NCI-H128 (cell line): ENCODE results near the gene PPP1R1C.

ENCODE experiments used
- DNase-seq: peaks from one replicate; lab custom pipeline; 2025; ENCODE audit not compliant: unreplicated experiment; lab: John Stamatoyannopoulos, UW

Gene PPP1R1C

GRCh38 chr2:182062329-182062972 is 76.8 kb downstream of the PPP1R1C start:
- no peak for DNase-seq

DNA sequence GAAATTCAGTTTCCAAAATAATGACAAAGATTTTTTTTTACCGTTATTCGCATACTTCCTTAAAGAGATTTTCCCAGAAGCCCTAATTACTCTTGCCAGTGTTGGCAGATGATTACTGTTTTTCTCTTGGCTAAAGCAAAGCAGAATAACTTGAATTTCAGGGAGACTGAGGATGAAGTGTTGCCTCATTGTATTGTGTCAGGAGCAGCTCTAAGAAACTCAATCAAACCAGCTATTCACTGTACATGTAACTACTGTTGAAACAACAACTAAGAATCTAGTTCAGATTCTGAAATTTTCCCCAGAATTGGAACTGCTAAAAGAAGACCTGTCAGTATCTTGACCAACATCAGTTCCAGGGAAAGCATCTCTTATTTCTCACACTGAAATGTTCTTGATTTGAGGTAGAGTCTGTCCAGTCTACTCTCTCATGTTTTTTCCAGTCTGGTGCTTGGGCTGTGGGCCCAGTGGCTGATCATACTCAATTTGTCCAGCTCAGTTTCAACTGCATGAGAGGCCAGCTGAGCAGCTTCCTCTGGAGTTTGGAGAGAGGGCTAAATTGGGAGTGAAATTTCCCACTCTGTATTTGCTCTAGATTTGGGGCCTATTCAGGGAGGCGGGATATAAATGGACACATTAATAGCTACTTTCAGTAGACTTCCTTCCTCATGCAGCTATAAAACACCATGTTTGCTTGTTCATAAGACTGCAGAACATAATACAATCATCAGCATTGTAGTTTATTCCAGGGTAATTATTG is 78.5 kb downstream of the PPP1R1C start:
- DNase-seq, result no peak

GRCh38 chr2:182066400-182067087 is 80.9 kb downstream of the PPP1R1C start:
- no peak for DNase-seq

GRCh38 chr2:182067393-182067792 is 81.7 kb downstream of the PPP1R1C start:
- no peak for DNase-seq

DNA sequence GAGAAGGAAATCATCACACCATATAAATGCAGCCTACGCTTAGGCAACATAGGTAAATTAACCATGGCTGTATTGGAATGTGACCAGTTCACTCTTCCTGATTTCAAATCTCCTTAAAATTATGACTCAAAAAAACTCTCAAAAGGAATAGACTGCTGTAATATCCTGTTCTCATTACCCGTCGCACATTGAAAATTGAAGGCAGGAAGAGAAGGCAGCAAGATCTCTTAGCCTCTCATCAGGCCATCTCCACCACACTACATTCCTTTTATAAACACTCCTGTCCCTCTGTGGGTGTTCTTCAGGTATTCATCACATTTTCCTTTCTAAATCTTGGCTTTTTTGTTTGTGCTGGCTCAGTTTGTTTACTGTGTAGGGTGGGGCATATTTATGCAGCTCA is 83.2 kb downstream of the PPP1R1C start:
- no peak for DNase-seq

DNA sequence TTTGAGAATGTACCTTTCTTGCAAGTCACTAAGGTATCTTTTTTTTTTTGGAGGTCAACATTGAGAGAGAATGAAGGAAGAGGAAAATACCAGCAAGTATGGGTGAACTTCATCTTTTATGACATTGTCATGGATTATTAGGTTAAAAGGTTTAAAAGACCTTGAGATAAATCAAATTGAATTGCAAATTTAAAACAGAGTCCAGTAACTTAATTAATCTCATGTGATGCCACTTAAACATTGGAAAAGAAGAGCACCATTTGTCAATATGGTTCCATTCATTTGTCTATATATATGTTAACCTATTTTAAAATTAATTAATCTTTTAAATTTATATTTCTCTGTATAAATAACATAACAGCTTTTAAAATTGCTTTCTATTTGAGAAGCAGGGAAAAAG is 83.8 kb downstream of the PPP1R1C start:
- DNase-seq, result no peak

DNA sequence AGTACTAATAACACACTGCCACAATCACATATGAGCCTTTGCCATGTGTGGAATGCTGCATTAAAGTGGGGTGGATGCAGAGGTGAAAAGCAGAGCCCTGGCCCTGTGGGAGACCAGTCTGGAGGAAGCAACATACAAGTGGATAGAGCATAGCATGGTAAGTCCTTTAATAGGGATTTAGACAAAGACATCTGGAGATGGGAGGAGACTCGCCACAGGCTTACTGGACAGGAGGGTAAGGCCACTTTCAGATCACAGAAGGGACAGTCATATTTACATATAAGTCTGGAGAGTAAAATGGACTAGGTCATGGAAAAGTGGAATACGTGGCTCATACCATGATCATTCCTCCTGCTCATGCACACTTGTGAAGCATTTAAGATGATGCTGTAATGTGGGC is 84.3 kb downstream of the PPP1R1C start:
- no peak for DNase-seq

DNA sequence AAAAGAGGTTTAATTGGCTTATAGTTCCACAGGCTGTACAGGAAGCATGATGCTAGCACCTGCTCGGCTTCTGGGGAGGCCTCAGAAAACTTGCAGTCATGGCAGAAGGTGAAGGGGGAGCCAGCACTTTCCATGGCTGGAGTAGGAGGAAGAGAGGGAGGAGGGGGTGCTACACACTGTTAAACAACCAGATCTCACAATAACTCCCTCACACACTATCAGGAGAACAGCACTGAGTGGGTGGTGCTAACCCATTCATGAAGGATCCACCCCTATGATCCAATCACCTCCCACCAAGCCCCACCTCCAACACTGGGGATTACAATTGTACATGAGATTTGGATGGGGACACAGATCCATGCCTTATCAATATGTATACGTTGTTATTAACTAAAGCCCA is 85.1 kb downstream of the PPP1R1C start:
- DNase-seq, result no peak

GRCh38 chr2:182072861-182073260 is 87.2 kb downstream of the PPP1R1C start:
- no peak for DNase-seq

DNA sequence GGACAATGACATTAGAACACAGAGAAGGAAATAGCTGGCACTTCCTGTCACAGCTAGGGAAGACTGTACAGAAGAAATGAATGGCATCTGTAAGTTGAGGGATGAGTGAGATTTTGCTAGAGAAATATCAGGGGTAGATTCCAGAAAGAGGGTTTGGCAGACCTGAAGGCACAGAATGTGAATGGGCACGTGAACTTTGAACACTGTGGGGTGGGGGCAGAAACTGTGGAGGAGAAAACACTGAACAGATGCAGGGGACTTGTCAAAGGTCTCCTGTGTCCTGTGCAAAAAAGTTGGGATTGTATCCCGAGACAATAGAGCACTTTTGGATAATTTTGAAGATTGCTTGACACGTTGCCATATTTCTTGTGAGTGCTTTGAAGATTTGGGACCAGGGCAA is 88.0 kb downstream of the PPP1R1C start:
- DNase-seq, result no peak

- no peak for DNase-seq
Observed at GRCh38 chr2:182077023-182077422, 91.4 kb downstream of the PPP1R1C start.

DNA sequence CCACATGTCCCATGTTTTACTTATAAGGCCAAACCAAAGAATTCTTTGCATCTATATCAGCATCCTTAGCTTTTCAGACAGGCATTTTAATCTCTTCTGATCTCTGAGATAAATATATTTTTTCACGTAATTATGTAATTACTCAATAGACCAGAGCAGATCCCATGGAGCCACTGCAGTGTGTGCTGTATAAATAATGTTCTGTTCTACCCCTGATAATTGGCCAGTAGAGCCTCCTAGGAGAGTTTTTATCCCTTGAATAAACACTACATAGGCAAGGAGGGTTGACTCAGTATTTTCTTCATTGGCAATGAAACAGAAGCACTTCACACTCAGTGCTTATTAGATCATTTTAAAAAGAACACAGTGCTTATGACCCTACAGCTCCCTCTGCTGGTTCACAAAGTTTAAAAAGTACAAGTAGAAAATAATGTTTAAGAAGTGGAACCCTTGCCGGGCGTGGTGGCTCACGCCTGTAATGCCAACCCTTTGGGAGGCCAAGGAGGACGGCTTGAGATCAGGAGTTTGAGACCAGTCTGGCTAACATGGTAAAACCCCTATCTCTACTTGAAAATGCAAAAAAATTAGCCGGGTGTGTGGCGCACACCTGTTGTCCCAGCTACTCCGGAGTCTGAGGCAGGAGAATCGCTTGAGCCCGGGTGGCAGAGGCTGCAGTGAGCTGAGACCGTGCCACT is 91.9 kb downstream of the PPP1R1C start:
- peak; percentile 47 for DNase-seq

DNA sequence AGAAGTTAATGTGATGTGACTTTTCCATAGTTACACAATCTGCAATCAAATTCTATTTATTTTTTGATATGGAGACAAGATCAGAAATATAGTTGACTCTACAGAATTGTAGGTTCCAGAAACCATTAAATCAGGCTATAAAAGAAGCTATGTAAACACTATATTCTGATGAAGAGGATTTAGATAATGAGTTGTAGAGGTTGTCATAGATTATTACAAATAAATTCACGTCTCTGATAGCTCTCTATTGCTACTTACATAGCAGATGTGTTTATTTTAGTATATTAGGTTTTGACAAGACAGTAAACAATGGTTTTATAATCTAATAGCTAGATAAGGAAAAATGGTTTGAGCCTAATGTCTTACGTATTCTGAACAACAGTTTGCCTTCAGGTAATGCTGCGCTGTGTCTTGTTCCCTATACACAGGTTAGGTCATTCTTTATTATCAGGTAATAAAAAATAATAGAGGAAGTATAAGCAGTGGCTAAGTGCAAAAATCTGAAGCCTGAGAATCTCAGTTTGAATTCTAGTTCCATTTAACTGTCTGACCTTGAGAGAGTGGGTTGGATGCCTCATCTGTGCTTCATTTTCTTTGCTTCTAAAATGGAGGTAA is 93.4 kb downstream of the PPP1R1C start:
- no peak for DNase-seq

DNA sequence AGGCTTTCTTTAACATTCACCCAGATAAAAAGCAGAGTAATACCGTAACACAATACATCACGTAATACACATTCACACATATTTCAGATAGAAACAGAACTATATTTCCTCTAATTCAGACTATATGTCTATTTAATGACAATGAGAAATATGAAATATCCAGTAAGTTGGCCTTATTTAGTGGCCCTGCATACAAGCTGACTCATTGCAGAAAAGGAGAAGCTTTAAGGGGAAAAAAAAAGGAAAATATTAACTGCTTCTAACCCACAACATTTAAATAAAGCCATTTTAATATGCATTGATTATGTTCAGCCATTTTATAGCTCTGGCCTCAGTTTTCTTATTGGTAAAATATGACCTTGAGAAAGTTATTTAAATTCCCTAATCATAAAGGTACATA is 94.8 kb downstream of the PPP1R1C start:
- no peak for DNase-seq

DNA sequence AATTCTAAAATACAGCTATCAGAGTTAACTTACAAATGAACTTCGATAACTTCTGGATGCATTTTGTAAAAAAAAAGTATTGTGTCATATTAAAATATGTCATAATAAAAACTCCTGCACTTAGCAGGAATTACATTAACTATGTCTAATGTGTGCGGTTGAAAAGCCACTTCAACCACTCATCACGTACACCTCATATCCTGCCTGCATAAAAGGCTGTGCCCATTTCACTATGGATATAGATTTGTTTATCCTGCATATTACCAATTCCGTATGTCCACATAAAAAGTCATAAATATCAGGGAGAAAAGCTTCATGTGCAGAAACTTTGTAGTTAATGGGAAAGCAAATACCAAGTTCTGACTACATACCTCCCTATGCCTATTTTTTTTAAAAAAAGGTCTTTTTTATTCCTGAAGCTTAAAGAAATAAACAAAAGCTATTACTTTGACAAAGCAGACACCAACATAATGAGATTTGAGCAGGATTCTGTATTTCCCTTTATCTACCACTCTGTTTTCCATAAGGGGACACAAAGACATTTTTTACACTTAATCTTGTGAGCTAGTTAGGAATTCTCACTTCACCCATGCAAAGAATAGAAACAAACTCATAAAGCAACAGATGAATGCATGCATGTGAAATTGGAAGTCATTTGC is 96.1 kb downstream of the PPP1R1C start:
- DNase-seq, result no peak

GRCh38 chr2:182088681-182089320 is 103.1 kb downstream of the PPP1R1C start:
- no peak for DNase-seq

GRCh38 chr2:182090486-182090885 is 104.8 kb downstream of the PPP1R1C start:
- DNase-seq, result no peak

DNA sequence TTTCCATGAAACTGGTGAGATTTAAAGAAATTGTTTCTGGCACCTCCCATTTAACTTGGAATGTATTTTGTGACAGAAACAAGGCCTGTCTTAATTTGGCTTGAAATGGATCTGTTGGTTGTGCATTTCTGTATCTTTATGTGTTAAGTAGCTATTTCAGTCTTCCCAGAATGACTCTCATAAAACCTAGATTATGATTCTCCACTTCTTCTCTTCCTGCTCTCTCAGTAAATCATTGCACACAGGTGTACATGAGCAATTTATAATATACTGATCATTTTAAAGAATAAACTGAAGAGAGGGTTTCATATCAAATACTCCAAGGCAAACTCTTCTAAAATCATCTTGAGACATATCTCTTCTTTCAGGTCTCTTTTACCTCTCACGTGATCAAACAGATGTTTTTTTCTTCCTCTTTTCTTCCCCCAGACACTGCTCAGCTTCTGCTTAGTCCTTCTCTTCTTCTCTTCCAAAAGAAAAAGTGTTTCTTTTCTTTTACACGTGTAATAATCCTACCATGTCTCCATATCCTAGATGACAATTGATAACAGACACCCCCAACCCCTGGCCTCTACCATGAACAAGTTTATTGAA is 112.0 kb downstream of the PPP1R1C start:
- no peak for DNase-seq

GRCh38 chr2:182098648-182099047 is 113.0 kb downstream of the PPP1R1C start:
- DNase-seq, result no peak

DNA sequence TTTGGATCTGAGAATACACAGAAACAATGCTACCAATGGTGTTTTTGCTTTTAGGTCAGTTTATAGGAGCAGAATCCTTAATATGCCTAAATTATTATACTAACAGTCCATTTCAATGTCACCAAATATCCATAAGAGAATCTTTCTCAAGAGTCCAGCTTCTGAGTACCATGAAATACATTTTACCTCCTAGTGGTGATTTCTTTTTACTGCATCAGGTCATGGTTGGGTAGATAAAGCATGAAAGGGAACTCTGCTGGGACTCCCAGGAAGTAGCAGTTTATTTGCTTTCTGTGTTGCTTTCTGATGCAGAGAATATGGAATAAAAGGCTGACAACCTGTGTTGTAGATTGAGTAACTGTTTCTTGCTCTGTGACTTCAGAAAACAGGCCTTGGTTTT is 115.6 kb downstream of the PPP1R1C start:
- DNase-seq, result no peak
